Uterus (tissue), 2 donors: ENCODE results near the gene PRKCI.

Source experiments
- CTCF ChIP-seq, 4 experiments: fragments of 200-600 bp in 2 of 4; fragments of 450-650 bp in 2 of 4; sonication (generic) in 2 of 4; IDR thresholded peaks; one replicate each; pipeline ENCODE4 v1.5.1; 2016 to 2019; ENCODE audit warnings: antibody characterized with exemption in 4 of 4, mild to moderate bottlenecking in 2 of 4, moderate library complexity in 1 of 4
- POLR2A ChIP-seq, 2 donors: fragments of 450-650 bp; IDR thresholded peaks; one replicate each; pipeline ENCODE4 v1.6.1; 2016; ENCODE audit warnings: antibody characterized with exemption in 2 of 2, mild to moderate bottlenecking in 1 of 2, moderate library complexity in 1 of 2

DNA sequence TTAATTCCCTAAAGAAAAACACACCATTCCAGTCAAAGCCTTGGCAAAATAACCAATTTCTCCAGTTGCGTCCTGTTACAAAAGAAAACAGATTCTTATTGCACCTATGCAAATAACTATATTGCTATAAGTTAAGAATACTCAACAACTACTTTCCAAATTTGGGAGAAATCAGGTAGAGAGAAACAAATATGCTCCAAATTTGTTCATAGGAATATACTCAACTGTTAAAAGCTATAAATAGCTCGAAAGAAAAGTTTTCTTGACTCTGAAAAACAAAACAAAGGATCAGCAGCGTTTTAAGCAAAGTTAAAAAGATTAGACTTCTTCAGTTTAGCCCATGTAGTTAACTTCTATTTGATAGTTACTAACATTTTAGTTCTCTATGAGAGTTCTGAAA is 115.2 kb downstream of the PRKCI start:
- TF ChIP-seq CTCF (IDR thresholded peaks at IDR 0.05) (no peak), POLR2A (IDR thresholded peaks at IDR 0.05) (no peak)
